IMR-90 (cell line): ENCODE measurements around the gene ROBO2. TPM values are rescaled to one million over a fixed set of nuclear protein-coding genes. Genes with fewer than 3 reads are reported as not detected.

ENCODE experiments used
- ATAC-seq: fragments of 200-7000 bp; cut with Tn5 transposase; 2 replicates; pipeline ENCODE4 v1.9.1; 2020; ENCODE audit warnings: low read depth, mild to moderate bottlenecking, moderate library complexity
- BruUV-seq: library from RNA; stranded (reverse); fragments of 400-500 nt; replicated peaks from 2 replicates; lab custom pipeline; 2021; lab: Mats Ljungman, UMichigan
- CTCF ChIA-PET: fragments of 300-600 bp; formaldehyde crosslinking; extraction: SDS; loops from one replicate; lab custom pipeline; 2021; ENCODE audit warnings: antibody characterized with exemption; lab: Yijun Ruan, JAX
- POLR2A ChIA-PET: fragments of 300-600 bp; sonication (Branson Sonifier 250); formaldehyde crosslinking; loops from one replicate; lab custom pipeline; 2022; ENCODE audit warnings: antibody characterized with exemption; ENCODE audit not compliant: unreplicated experiment; lab: Charles Lee
- DNase-seq: peaks from one replicate; pipeline ENCODE4 v3.0.0; 2013
- H2AFZ ChIP-seq: replicated peaks from 2 replicates; pipeline ENCODE3; 2013; ENCODE audit warnings: low read length, mild to moderate bottlenecking; ENCODE audit not compliant: poor library complexity
- H2AK5ac ChIP-seq: 2 replicates; pipeline ENCODE4 v1.6.1; 2013; ENCODE audit warnings: low read depth, low read length, inconsistent platforms
- H2AK9ac ChIP-seq: replicated peaks from 2 replicates; pipeline ENCODE3; 2013; ENCODE audit warnings: mild to moderate bottlenecking, low read depth, low read length, moderate library complexity; ENCODE audit not compliant: poor library complexity
- H2BK120ac ChIP-seq: 2 replicates; pipeline ENCODE4 v1.6.1; 2013; ENCODE audit warnings: low read depth, low read length, inconsistent platforms
- H2BK15ac ChIP-seq: 3 replicates; pipeline ENCODE4 v1.6.1; 2013; ENCODE audit warnings: low read depth, low read length, inconsistent platforms
- H2BK20ac ChIP-seq: 2 replicates; pipeline ENCODE4 v1.6.1; 2013; ENCODE audit warnings: low read depth, mild to moderate bottlenecking, inconsistent platforms, low read length, moderate library complexity
- H2BK5ac ChIP-seq: 2 replicates; pipeline ENCODE4 v1.6.1; 2013; ENCODE audit warnings: mild to moderate bottlenecking, low read depth, low read length, inconsistent platforms; ENCODE audit not compliant: poor library complexity, severe bottlenecking
- H3K14ac ChIP-seq: replicated peaks from 2 replicates; pipeline ENCODE4 v1.6.1; 2013; ENCODE audit warnings: low read depth, low read length, inconsistent platforms
- H3K18ac ChIP-seq: 2 replicates; pipeline ENCODE4 v1.6.1; 2013; ENCODE audit warnings: low read depth, low read length, control low read depth
- H3K23ac ChIP-seq: 2 replicates; pipeline ENCODE4 v1.6.1; 2013; ENCODE audit warnings: low read depth, low read length, inconsistent platforms
- H3K27ac ChIP-seq: 2 replicates; pipeline ENCODE4 v1.5.1; 2013; ENCODE audit warnings: mild to moderate bottlenecking, control low read depth, low read length; ENCODE audit not compliant: insufficient read depth
- H3K27me3 ChIP-seq: 2 replicates; pipeline ENCODE4 v1.6.1; 2013; ENCODE audit warnings: low read length; ENCODE audit not compliant: control insufficient read depth, insufficient read depth
- H3K36me3 ChIP-seq: 2 replicates; pipeline ENCODE4 v1.6.1; 2013; ENCODE audit warnings: low read length, mixed read lengths; ENCODE audit not compliant: control insufficient read depth, insufficient read depth
- H3K4ac ChIP-seq: 2 replicates; pipeline ENCODE4 v1.6.1; 2013; ENCODE audit warnings: low read depth, low read length, inconsistent platforms
- H3K4me1 ChIP-seq: 2 replicates; pipeline ENCODE4 v1.6.1; 2013; ENCODE audit warnings: low read length, mixed read lengths; ENCODE audit not compliant: control insufficient read depth, insufficient read depth
- H3K4me2 ChIP-seq: 2 replicates; pipeline ENCODE4 v1.6.1; 2013; ENCODE audit warnings: low read depth, mild to moderate bottlenecking, control low read depth, low read length, moderate library complexity
- H3K4me3 ChIP-seq: 2 replicates; pipeline ENCODE4 v1.5.1; 2013; ENCODE audit warnings: low read depth, mild to moderate bottlenecking, control low read depth, low read length, moderate library complexity; ENCODE audit not compliant: insufficient read depth
- H3K56ac ChIP-seq: 2 replicates; pipeline ENCODE4 v1.6.1; 2013; ENCODE audit warnings: low read length, inconsistent platforms; ENCODE audit not compliant: insufficient read depth; ENCODE audit errors: extremely low read depth
- H3K79me1 ChIP-seq, 2 experiments: 2 replicates each; pipeline ENCODE4 v1.6.1; 2013; ENCODE audit warnings: low read length in 2 of 2, inconsistent platforms in 1 of 2, low read depth in 1 of 2
- H3K9ac ChIP-seq: 2 replicates; pipeline ENCODE4 v1.6.1; 2013; ENCODE audit warnings: low read depth, low read length, control low read depth
- H3K9me1 ChIP-seq: 2 replicates; pipeline ENCODE4 v1.6.1; 2013; ENCODE audit warnings: low read length, inconsistent platforms; ENCODE audit not compliant: insufficient read depth
- H3K9me3 ChIP-seq: 2 replicates; pipeline ENCODE4 v1.6.1; 2013; ENCODE audit warnings: low read length; ENCODE audit not compliant: control insufficient read depth, insufficient read depth
- H4K20me1 ChIP-seq: 2 replicates; pipeline ENCODE4 v1.6.1; 2013; ENCODE audit warnings: low read length, inconsistent platforms; ENCODE audit not compliant: insufficient read depth
- H4K5ac ChIP-seq: 2 replicates; pipeline ENCODE4 v1.6.1; 2013; ENCODE audit warnings: mild to moderate bottlenecking, low read depth, low read length, control low read depth
- H4K8ac ChIP-seq, 2 experiments: 2 replicates each; pipeline ENCODE4 v1.6.1; 2013; ENCODE audit warnings: low read depth in 2 of 2, low read length in 2 of 2, control low read depth in 1 of 2, inconsistent platforms in 1 of 2
- H4K91ac ChIP-seq: 2 replicates; pipeline ENCODE4 v1.6.1; 2013; ENCODE audit warnings: low read depth, low read length, inconsistent platforms; ENCODE audit not compliant: insufficient read depth
- CEBPB ChIP-seq: IDR thresholded peaks from 2 replicates; pipeline ENCODE4 v1.6.1; 2012; ENCODE audit warnings: low read depth, low read length, improper control_type of control experiment
- CTCF ChIP-seq: conservative IDR thresholded peaks from 2 replicates; pipeline ENCODE4 v1.5.1; 2012; ENCODE audit warnings: mild to moderate bottlenecking, low read depth, low read length, improper control_type of control experiment
- ELK1 ChIP-seq: fragments of 150-350 bp; IDR thresholded peaks from 2 replicates; pipeline ENCODE4 v1.6.1; 2016; ENCODE audit warnings: low read depth, mild to moderate bottlenecking, low read length, moderate library complexity, borderline replicate concordance
- MAFK ChIP-seq: IDR thresholded peaks from 2 replicates; pipeline ENCODE4 v1.6.1; 2012; ENCODE audit warnings: low read depth, low read length, improper control_type of control experiment
- NFE2L2 ChIP-seq: fragments of 150-350 bp; IDR thresholded peaks from 2 replicates; pipeline ENCODE4 v1.6.1; 2016; ENCODE audit warnings: low read depth, mild to moderate bottlenecking, low read length
- RFX5 ChIP-seq: IDR thresholded peaks from 2 replicates; pipeline ENCODE4 v1.8.0; 2012; ENCODE audit warnings: low read depth, mild to moderate bottlenecking, low read length, moderate library complexity
- dilution Hi-C: fragments of 300-500 bp; cut with HindIII; formaldehyde crosslinking; loops from one replicate; pipeline ENCODE4 v1.14.3; 2018; ENCODE audit warnings: low sequenced_read_pairs; ENCODE audit not compliant: unreplicated experiment
- in situ Hi-C: fragments of 300-500 bp; cut with MboI; formaldehyde crosslinking; loops from 3 replicates; pipeline ENCODE4 v1.14.3; 2019; ENCODE audit warnings: low sequenced_read_pairs, inconsistent platforms, mixed read lengths
- intact Hi-C: fragments of 100-400 bp; cut with micrococcal nuclease; formaldehyde crosslinking; loops from 2 replicates; pipeline ENCODE4 v1.10.0; 2022
- polyA plus RNA-seq, 3 experiments: library from polyadenylated mRNA; depleted of rRNA; stranded (reverse); fragments of >200 nt; gene quantifications; 2 replicates each; pipeline ENCODE4 v1.2.3, GENCODE V29; 2012; ENCODE audit warnings: low replicate concordance in 1 of 3
- total RNA-seq: library from RNA; depleted of rRNA; stranded (reverse); fragments of >200 nt; gene quantifications from 2 replicates; pipeline ENCODE4 v1.2.3, GENCODE V29; 2012

ROBO2 gene
- total and polyA plus RNA-seq, 2 of the 4 experiments (the other 2 are of a cell fraction): 9.3 to 14.5 TPM

GRCh38 chr3:77150759-77151158 is 110.9 kb downstream of the ROBO2 start:
- POLR2A ChIA-PET: no interaction called here

More at GRCh38 chr3:77150759-77151158, 110.9 kb downstream of the ROBO2 start:
- no peaks in the 10 kb centered on the region for H3K79me1 ChIP-seq
- no TSS peak for BruUV-seq
- no peak overlapping the region for H4K91ac ChIP-seq
- H4K20me1 ChIP-seq: no peaks in the 10 kb centered on the region
- H2BK20ac ChIP-seq: no peak overlapping the region
- no peaks in the 10 kb centered on the region for H3K4me1 ChIP-seq
- no peak overlapping the region for H4K5ac ChIP-seq
- dilution Hi-C loops: no loop called here
- H3K4ac ChIP-seq: no peak overlapping the region
- in situ Hi-C loops: no loop called here
- H2BK5ac ChIP-seq: no peak overlapping the region
- no peak overlapping the region for H3K27ac ChIP-seq
- H3K56ac ChIP-seq: no peak overlapping the region
- H3K18ac ChIP-seq: no peak overlapping the region
- CTCF ChIA-PET: no interaction called here
- no peak overlapping the region for H3K4me3 ChIP-seq
- H3K36me3 ChIP-seq: no peaks in the 10 kb centered on the region
- no peak overlapping the region for H2BK120ac ChIP-seq
- H2AK9ac ChIP-seq: no peak overlapping the region
- TF ChIP-seq RFX5 (no peak), CTCF (no peak), NFE2L2 (no peak), CEBPB (no peak), ELK1 (no peak), MAFK (no peak)
- no peak overlapping the region for H3K4me2 ChIP-seq
- H3K9ac ChIP-seq: no peak overlapping the region
- H3K9me3 ChIP-seq: no peaks in the 10 kb centered on the region
- no peak overlapping the region for H4K8ac ChIP-seq
- ATAC-seq: no peak
- H3K14ac ChIP-seq: no peak overlapping the region
- no peaks in the 10 kb centered on the region for H3K27me3 ChIP-seq
- no peak overlapping the region for H2AFZ ChIP-seq
- DNase-seq: no peak
- intact Hi-C loops: no loop called here
- no peaks in the 10 kb centered on the region for H3K9me1 ChIP-seq
- no peak overlapping the region for H2BK15ac ChIP-seq
- H2AK5ac ChIP-seq: no peak overlapping the region
- H3K23ac ChIP-seq: no peak overlapping the region
